Uterus (tissue), 4 donors: ENCODE measurements around the gene OGFR. TPM values are rescaled to one million over a fixed set of nuclear protein-coding genes. Genes with fewer than 3 reads are reported as not detected.

Experiments
- DNase-seq, 2 donors: peaks; one replicate each; pipeline ENCODE4 v3.0.0-alpha.2; 2019 to 2020
- H3K27ac ChIP-seq, 2 donors: fragments of 200-600 bp; sonication (generic); 1 replicate in 1 of 2; 2 replicates in 1 of 2; pipeline ENCODE4 v1.5.1; 2016 to 2018
- H3K27me3 ChIP-seq, 2 donors: fragments of 200-600 bp; sonication (generic); one replicate each; pipeline ENCODE4 v1.5.1; 2018 to 2019; ENCODE audit warnings: control low read depth in 1 of 2
- H3K36me3 ChIP-seq, 2 donors: fragments of 200-600 bp; sonication (generic); one replicate each; pipeline ENCODE4 v1.5.1; 2019; ENCODE audit warnings: control low read depth in 1 of 2
- H3K4me1 ChIP-seq, 2 donors: fragments of 200-600 bp; sonication (generic); one replicate each; pipeline ENCODE4 v1.5.1; 2018 to 2019; ENCODE audit warnings: control low read depth in 1 of 2
- H3K4me3 ChIP-seq, 2 donors: fragments of 200-600 bp; sonication (generic); 1 replicate in 1 of 2; 2 replicates in 1 of 2; pipeline ENCODE4 v1.5.1; 2018 to 2019; ENCODE audit warnings: mild to moderate bottlenecking in 1 of 2
- H3K9me3 ChIP-seq, 2 donors: fragments of 200-600 bp; sonication (generic); one replicate each; pipeline ENCODE4 v1.5.1; 2019; ENCODE audit warnings: control low read depth in 1 of 2
- CTCF ChIP-seq, 4 experiments: fragments of 200-600 bp in 2 of 4; fragments of 450-650 bp in 2 of 4; sonication (generic) in 2 of 4; IDR thresholded peaks; one replicate each; pipeline ENCODE4 v1.5.1; 2016 to 2019; ENCODE audit warnings: antibody characterized with exemption in 4 of 4, mild to moderate bottlenecking in 2 of 4, moderate library complexity in 1 of 4
- POLR2A ChIP-seq, 2 donors: fragments of 450-650 bp; IDR thresholded peaks; one replicate each; pipeline ENCODE4 v1.6.1; 2016; ENCODE audit warnings: antibody characterized with exemption in 2 of 2, mild to moderate bottlenecking in 1 of 2, moderate library complexity in 1 of 2
- intact Hi-C: fragments of 100-400 bp; cut with DNase I; formaldehyde crosslinking; loops from one replicate; pipeline ENCODE4 v1.15.1; 2023; ENCODE audit warnings: low total_unique reads
- total RNA-seq, 4 donors: library from RNA; depleted of rRNA in 3 of 4; stranded (reverse); fragments of >200 nt in 3 of 4; gene quantifications; one replicate each; pipeline versions ENCODE4 v1.1.0 to v1.2.4, GENCODE V29; 2014 to 2023
- donor health status: DM: yes; HTN: yes; CAD: no.

OGFR gene
- total RNA-seq, 4 donors from 2014 or later = 16.5 to 48.7 (median 31.2) TPM

DNA sequence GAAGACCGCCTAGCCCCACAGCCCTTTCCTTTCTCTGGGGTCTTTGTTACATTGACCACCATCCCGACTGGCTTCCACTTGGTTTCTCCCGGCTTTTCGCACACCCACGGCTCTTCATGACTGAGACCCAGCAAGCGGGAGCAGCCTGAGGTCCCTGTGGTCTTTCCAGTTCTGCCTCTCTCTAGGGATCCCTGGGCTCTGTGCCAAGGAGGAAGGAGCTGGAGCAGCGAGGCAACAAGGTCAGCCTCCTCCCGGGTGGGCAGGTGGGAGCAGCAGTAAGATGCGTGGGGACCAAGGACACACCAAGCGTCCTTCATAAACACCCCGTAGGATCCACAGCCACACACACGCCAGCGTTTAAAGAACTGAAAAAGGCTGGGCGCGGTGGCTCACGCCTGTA lies 37.9 kb upstream of the OGFR start:
- no peak overlapping the region for H3K4me3 ChIP-seq
- intact Hi-C loops = no loop called here
- peaks cover 0 to 4% of the 10 kb centered on the region in 2 donors for H3K27me3 ChIP-seq
- DNase-seq = no peak
- H3K27ac ChIP-seq = no peak overlapping the region
- no peaks in the 10 kb centered on the region for H3K9me3 ChIP-seq
- no peak for TF ChIP-seq POLR2A (IDR thresholded peaks at IDR 0.05)
- no peak for TF ChIP-seq CTCF (IDR thresholded peaks at IDR 0.05)
- no peaks in the 10 kb centered on the region for H3K36me3 ChIP-seq
- no peaks in the 10 kb centered on the region for H3K4me1 ChIP-seq

- Histone ChIP-seq H3K4me3 (no peak overlapping the region), H3K36me3 (no peaks in the 10 kb centered on the region), H3K9me3 (no peaks in the 10 kb centered on the region), H3K27ac (no peak overlapping the region), H3K27me3 (peaks cover 0 to 4% of the 10 kb centered on the region in 2 donors), H3K4me1 (no peaks in the 10 kb centered on the region)
- TF ChIP-seq POLR2A (IDR thresholded peaks at IDR 0.05) = no peak
- intact Hi-C loops = no loop called here
- no peak for DNase-seq
These were observed 36.4 kb upstream of the OGFR start for GRCh38 chr20:62768234-62768546.

DNA sequence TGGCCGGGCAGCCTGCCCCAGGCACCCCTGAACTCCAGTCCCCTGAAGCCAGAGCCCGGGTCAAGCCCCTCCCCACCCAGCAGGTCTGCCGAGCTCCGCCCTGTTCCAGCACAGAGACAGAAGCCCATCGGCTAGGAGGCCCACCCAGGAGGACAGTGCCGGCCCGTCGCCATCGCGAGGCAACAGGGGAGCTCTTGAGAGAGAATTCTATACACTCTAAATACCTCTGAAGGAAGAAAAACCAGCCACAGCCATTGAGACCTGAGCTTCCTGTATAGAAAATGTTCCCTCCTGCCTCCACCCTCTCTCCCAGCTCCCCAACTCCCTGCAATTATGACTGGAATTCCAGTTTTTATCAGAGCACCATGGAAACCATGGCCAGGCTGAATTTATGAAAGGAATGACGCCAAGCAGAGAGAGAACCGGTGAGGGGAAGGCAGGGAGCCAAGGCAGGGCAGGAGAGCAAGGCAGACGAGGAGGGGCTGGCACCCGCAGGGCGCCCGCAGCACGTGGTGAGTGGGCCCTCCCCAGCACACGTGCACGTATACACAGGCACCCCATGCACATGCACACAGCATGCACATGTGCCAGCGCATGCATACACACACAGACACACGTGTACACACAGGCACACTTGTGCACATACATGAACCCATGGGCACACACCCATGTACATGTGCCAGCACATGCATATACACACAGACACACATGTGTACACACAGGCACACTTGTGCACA lies 35.9 kb upstream of the OGFR start:
- DNase-seq = no peak
- intact Hi-C loops = no loop called here
- no peaks in the 10 kb centered on the region for H3K36me3 ChIP-seq
- H3K9me3 ChIP-seq = no peaks in the 10 kb centered on the region
- peaks cover 0 to 4% of the 10 kb centered on the region in 2 donors for H3K27me3 ChIP-seq
- no peak overlapping the region for H3K27ac ChIP-seq
- H3K4me3 ChIP-seq = no peak overlapping the region
- TF ChIP-seq POLR2A (IDR thresholded peaks at IDR 0.05) (no peak), CTCF (IDR thresholded peaks at IDR 0.05) (no peak)
- no peaks in the 10 kb centered on the region for H3K4me1 ChIP-seq

DNA sequence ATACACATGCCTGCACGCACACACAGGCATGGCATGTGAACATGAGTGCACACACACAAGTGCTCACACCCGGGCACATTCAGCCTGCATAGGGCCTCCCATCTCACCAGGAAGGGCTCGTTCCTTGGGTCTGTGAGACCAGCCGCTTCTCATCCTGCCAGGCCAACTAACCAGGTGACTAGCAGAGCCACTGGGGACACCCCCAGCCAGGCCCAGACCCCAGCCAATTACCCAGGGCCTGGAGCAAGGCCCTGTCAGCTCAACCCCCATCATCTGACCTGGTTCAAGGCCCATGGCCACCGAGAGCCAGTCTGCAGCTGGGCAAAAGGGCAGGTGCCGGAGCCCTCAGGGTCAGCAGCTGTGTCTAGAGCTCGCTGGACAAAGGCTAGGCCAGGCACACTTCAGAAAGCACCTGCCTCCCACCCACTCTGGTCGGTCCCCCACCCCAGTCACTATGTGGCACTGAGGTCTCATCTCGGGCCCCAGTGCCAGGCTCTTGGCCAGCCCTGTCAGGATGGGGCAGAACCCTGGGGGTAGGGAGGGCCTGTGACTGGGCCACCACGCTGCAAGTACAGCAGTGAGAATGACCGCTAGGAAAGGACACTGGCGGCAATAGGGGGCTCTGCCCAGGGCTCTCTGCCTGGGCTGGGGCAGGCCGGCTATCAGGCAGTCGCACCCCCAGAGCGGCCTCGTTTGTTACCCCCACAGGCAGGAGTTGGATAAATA lies 35.1 kb upstream of the OGFR start:
- no peaks in the 10 kb centered on the region for H3K9me3 ChIP-seq
- intact Hi-C loops = loop anchor here (10.0 kb wide), 1 partner anchor 85 kb away; no protein-coding TSS in a partner anchor
- peaks cover 0 to 4% of the 10 kb centered on the region in 2 donors for H3K27me3 ChIP-seq
- no peak overlapping the region for H3K27ac ChIP-seq
- TF ChIP-seq CTCF (IDR thresholded peaks at IDR 0.05) = no peak
- no peak for TF ChIP-seq POLR2A (IDR thresholded peaks at IDR 0.05)
- DNase-seq = no peak
- no peaks in the 10 kb centered on the region for H3K36me3 ChIP-seq
- no peak overlapping the region for H3K4me3 ChIP-seq
- no peaks in the 10 kb centered on the region for H3K4me1 ChIP-seq

GRCh38 chr20:62770111-62770910 lies 34.3 kb upstream of the OGFR start:
- no peaks in the 10 kb centered on the region for H3K36me3 ChIP-seq
- H3K4me3 ChIP-seq = no peak overlapping the region
- no peak for DNase-seq
- H3K27ac ChIP-seq = no peak overlapping the region
- H3K27me3 ChIP-seq = peaks cover 0 to 4% of the 10 kb centered on the region in 2 donors
- no peak for TF ChIP-seq POLR2A (IDR thresholded peaks at IDR 0.05)
- no peak for TF ChIP-seq CTCF (IDR thresholded peaks at IDR 0.05)
- H3K4me1 ChIP-seq = no peaks in the 10 kb centered on the region
- no peaks in the 10 kb centered on the region for H3K9me3 ChIP-seq
- intact Hi-C loops = loop anchor here (10.0 kb wide), 1 partner anchor 86 kb away; no protein-coding TSS in a partner anchor
